ENCODE measurements around the gene EGFR. TPM values are rescaled to one million over a fixed set of nuclear protein-coding genes. Genes with fewer than 3 reads are reported as not detected.

The EGFR gene
- polyA plus RNA-seq (2012; ENCODE audit: insufficient read length, low read depth) = 0.90 TPM

DNA sequence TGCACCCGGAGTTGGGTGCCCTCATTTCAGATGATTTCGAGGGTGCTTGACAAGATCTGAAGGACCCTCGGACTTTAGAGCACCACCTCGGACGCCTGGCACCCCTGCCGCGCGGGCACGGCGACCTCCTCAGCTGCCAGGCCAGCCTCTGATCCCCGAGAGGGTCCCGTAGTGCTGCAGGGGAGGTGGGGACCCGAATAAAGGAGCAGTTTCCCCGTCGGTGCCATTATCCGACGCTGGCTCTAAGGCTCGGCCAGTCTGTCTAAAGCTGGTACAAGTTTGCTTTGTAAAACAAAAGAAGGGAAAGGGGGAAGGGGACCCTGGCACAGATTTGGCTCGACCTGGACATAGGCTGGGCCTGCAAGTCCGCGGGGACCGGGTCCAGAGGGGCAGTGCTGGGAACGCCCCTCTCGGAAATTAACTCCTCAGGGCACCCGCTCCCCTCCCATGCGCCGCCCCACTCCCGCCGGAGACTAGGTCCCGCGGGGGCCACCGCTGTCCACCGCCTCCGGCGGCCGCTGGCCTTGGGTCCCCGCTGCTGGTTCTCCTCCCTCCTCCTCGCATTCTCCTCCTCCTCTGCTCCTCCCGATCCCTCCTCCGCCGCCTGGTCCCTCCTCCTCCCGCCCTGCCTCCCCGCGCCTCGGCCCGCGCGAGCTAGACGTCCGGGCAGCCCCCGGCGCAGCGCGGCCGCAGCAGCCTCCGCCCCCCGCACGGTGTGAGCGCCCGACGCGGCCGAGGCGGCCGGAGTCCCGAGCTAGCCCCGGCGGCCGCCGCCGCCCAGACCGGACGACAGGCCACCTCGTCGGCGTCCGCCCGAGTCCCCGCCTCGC lies at the start of gene EGFR:
TSS of gene EGFR (plus strand) at position 657 of the 830 bp plus-strand sequence. CDS start 261 bp downstream, outside the sequence.
- TF ChIP-seq TAF1 (IDR thresholded peaks at IDR 0.05; ENCODE audit: borderline replicate concordance, insufficient read depth, low read length) = no peak
- no peak for TF ChIP-seq SIN3A (IDR thresholded peaks at IDR 0.05; ENCODE audit: borderline replicate concordance, insufficient read depth, low read length)
- TF ChIP-seq, protein P1, sequence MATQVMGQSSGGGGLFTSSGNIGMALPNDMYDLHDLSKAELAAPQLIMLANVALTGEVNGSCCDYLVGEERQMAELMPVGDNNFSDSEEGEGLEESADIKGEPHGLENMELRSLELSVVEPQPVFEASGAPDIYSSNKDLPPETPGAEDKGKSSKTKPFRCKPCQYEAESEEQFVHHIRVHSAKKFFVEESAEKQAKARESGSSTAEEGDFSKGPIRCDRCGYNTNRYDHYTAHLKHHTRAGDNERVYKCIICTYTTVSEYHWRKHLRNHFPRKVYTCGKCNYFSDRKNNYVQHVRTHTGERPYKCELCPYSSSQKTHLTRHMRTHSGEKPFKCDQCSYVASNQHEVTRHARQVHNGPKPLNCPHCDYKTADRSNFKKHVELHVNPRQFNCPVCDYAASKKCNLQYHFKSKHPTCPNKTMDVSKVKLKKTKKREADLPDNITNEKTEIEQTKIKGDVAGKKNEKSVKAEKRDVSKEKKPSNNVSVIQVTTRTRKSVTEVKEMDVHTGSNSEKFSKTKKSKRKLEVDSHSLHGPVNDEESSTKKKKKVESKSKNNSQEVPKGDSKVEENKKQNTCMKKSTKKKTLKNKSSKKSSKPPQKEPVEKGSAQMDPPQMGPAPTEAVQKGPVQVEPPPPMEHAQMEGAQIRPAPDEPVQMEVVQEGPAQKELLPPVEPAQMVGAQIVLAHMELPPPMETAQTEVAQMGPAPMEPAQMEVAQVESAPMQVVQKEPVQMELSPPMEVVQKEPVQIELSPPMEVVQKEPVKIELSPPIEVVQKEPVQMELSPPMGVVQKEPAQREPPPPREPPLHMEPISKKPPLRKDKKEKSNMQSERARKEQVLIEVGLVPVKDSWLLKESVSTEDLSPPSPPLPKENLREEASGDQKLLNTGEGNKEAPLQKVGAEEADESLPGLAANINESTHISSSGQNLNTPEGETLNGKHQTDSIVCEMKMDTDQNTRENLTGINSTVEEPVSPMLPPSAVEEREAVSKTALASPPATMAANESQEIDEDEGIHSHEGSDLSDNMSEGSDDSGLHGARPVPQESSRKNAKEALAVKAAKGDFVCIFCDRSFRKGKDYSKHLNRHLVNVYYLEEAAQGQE (IDR thresholded peaks at IDR 0.05; ENCODE audit: insufficient read depth in 1 of 2, low read depth in 2 of 2, low read length in 2 of 2) = no peak
- no peak for TF ChIP-seq POLR2AphosphoS5 (IDR thresholded peaks at IDR 0.05; ENCODE audit: low read depth, low read length)
- no peak for TF ChIP-seq FOXP2 (optimal IDR thresholded peaks at IDR 0.05; ENCODE audit: borderline replicate concordance, extremely low read depth, extremely low read length, insufficient read depth)

DNA sequence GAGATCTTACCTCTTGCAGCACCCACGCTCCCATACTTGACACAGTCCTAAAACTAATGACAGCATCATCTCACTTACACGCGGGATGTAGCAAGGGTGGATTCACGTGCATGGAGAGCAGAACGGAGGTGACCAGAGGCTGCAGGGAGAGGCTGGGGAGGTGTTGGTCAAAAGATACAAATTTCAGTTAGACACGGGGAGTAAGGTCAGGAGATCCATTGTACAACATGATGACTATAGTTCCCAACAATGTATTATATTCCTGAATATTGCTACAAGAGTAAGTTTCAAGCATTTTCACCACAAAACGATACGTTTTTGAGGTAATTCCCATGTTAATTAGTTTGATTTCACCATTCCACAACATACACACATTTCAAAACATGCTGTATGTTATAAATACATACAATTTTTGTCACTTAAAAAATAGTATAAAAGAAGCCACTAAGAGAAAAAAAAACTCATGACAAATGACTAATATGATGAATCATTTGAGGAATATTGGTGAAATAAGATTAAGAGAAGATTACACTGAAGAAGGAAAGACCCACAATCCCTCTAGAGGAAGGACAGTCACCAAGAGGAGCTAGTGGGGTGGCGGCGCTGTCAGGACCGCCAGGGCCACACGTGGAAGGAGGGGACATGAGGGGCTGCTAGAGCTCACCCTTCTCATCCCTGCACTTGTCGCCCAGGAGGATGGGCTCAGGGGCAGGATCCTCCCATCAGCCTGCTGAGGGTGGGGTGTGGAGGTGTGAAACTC lies 49.4 kb upstream of the EGFR start:
- TF ChIP-seq TAF1 (IDR thresholded peaks at IDR 0.05; ENCODE audit: borderline replicate concordance, insufficient read depth, low read length) (no peak), SIN3A (IDR thresholded peaks at IDR 0.05; ENCODE audit: borderline replicate concordance, insufficient read depth, low read length) (no peak), POLR2AphosphoS5 (IDR thresholded peaks at IDR 0.05; ENCODE audit: low read depth, low read length) (no peak), FOXP2 (optimal IDR thresholded peaks at IDR 0.05; ENCODE audit: borderline replicate concordance, extremely low read depth, extremely low read length, insufficient read depth) (no peak)
- TF ChIP-seq, protein P1 (IDR thresholded peaks at IDR 0.05; ENCODE audit: insufficient read depth in 1 of 2, low read depth in 2 of 2, low read length in 2 of 2) = no peak

DNA sequence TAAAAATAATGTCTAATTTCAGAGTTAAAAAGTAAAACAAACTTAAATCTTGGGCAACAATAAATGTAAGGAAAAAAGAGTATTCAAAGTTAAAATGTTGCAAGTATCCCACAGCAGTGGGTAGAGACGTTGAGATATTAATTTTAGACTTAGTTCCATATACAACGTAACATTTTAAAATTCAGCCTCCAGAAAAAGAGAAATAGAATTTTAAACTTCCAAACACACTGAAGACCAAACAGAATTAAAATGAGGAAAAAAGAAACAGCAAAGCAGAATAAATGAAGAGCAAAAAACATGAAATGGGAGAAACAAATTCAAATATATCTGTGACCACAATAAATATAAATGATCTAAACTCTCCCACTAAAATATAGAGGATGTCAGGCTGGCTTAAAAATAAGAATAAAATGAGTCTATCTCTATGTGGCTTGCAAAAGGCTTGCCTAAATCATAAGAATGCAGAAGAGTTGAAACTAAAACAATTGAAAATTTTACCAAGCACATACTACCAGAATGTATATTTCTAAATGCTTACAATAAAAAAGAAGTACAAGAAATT lies 46.0 kb upstream of the EGFR start:
- TF ChIP-seq, protein P1 (IDR thresholded peaks at IDR 0.05; ENCODE audit: insufficient read depth in 1 of 2, low read depth in 2 of 2, low read length in 2 of 2) = no peak
- TF ChIP-seq POLR2AphosphoS5 (IDR thresholded peaks at IDR 0.05; ENCODE audit: low read depth, low read length) = no peak
- no peak for TF ChIP-seq FOXP2 (optimal IDR thresholded peaks at IDR 0.05; ENCODE audit: borderline replicate concordance, extremely low read depth, extremely low read length, insufficient read depth)
- TF ChIP-seq SIN3A (IDR thresholded peaks at IDR 0.05; ENCODE audit: borderline replicate concordance, insufficient read depth, low read length) = no peak
- no peak for TF ChIP-seq TAF1 (IDR thresholded peaks at IDR 0.05; ENCODE audit: borderline replicate concordance, insufficient read depth, low read length)

DNA sequence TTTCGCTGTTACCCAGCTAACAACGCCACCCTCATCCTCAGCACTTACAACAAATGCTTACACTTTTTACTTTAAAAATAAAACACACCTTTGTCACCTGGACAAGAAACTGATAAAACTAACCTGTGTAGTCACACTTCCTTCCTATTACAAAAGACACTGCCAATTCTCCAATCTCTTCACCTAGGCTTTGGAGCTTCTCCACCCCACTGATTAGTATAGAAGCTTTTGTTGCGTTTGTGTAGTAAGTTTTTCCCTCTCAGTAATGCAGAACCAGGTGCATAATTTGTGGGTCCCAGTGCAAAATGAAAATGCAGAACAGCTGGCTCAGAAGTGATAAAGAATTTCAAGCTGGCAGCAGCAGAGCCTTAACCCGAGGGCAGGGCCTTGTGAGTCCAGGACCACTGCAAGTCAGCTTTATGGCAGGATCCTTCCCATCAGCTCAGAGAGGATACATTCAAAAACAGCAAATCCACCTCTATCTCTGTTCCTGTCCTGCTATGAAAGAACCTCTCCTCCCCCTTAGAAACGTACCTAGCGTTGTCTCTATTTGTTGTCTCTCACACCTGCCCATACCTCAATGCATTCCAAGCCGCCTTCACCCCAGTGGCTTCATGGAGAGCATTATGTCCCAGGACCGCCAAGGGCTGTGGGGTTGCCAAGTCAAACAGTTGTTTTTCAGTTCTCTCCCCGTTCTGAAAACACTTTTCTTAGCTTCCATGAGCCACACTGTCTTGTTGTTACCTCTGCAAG lies 40.3 kb upstream of the EGFR start:
- TF ChIP-seq SIN3A (IDR thresholded peaks at IDR 0.05; ENCODE audit: borderline replicate concordance, insufficient read depth, low read length) (no peak), TAF1 (IDR thresholded peaks at IDR 0.05; ENCODE audit: borderline replicate concordance, insufficient read depth, low read length) (no peak), FOXP2 (optimal IDR thresholded peaks at IDR 0.05; ENCODE audit: borderline replicate concordance, extremely low read depth, extremely low read length, insufficient read depth) (no peak), POLR2AphosphoS5 (IDR thresholded peaks at IDR 0.05; ENCODE audit: low read depth, low read length) (no peak)
- TF ChIP-seq, protein P1 (IDR thresholded peaks at IDR 0.05; ENCODE audit: insufficient read depth in 1 of 2, low read depth in 2 of 2, low read length in 2 of 2) = no peak

All from PFSK-1 (cell line).